Kidney (tissue), 14 donors: ENCODE data around the gene MTERF2. TPM values are rescaled to one million over a fixed set of nuclear protein-coding genes. Genes with fewer than 3 reads are reported as not detected.

Source experiments
- DNase-seq, 5 donors: peaks; one replicate each; pipeline ENCODE4 v3.0.0-alpha.2; 2013 to 2020
- FAIRE-seq: peaks from 2 replicates; lab custom pipeline; 2012; peaks lifted over from hg19 to GRCh38; lab: Jason Lieb, UNC
- H3K27ac ChIP-seq, 2 donors: one replicate each; pipeline ENCODE4 v1.7.0; 2013; ENCODE audit warnings: low read depth in 2 of 2, low read length in 2 of 2, inconsistent platforms in 1 of 2
- H3K27me3 ChIP-seq: one replicate; pipeline ENCODE4 v1.7.1; 2013; ENCODE audit warnings: low read length, inconsistent platforms; ENCODE audit not compliant: control insufficient read depth, insufficient read depth
- H3K36me3 ChIP-seq, 3 donors: one replicate each; pipeline versions ENCODE4 v1.7.0 to v1.7.1; 2013; ENCODE audit warnings: low read length in 3 of 3, control low read depth in 1 of 3, inconsistent platforms in 1 of 3; ENCODE audit not compliant: insufficient read depth in 3 of 3, control insufficient read depth in 2 of 3
- H3K4me1 ChIP-seq, 3 donors: one replicate each; pipeline versions ENCODE4 v1.7.0 to v1.7.1; 2013; ENCODE audit warnings: low read length in 3 of 3, inconsistent platforms in 1 of 3, low read depth in 1 of 3; ENCODE audit not compliant: control insufficient read depth in 2 of 3, insufficient read depth in 2 of 3
- H3K4me3 ChIP-seq, 3 donors: one replicate each; pipeline versions ENCODE4 v1.7.0 to v1.8.1; 2013; ENCODE audit warnings: low read length in 3 of 3, control low read depth in 1 of 3, inconsistent platforms in 1 of 3
- H3K9ac ChIP-seq, 3 donors: one replicate each; pipeline versions ENCODE4 v1.7.0 to v1.7.1; 2013; ENCODE audit warnings: low read length in 3 of 3, control low read depth in 1 of 3, inconsistent platforms in 1 of 3
- H3K9me3 ChIP-seq, 3 donors: one replicate each; pipeline versions ENCODE4 v1.7.0 to v1.7.1; 2013; ENCODE audit warnings: low read length in 3 of 3, control low read depth in 1 of 3, inconsistent platforms in 1 of 3; ENCODE audit not compliant: control insufficient read depth in 2 of 3, insufficient read depth in 1 of 3
- CTCF ChIP-seq: IDR thresholded peaks from 3 replicates; pipeline ENCODE4 v1.5.1; 2012; ENCODE audit warnings: mild to moderate bottlenecking, moderate library complexity, borderline replicate concordance; ENCODE audit not compliant: insufficient read depth; ENCODE audit errors: extremely low read depth
- intact Hi-C: fragments of 100-400 bp; cut with DNase I; formaldehyde crosslinking; loops from one replicate; pipeline ENCODE4 v1.11.1; 2022
- polyA plus RNA-seq: library from polyadenylated mRNA; stranded (reverse); fragments of 350-450 nt; fragmentation: Illumina TruSeq; extraction: RNeasy Lipid Tissue Mini Kit (QIAGEN cat#74804); gene quantifications from one replicate; pipeline ENCODE4 v1.2.3, GENCODE V29; 2014; ENCODE audit warnings: low read depth, low replicate concordance; ENCODE audit not compliant: insufficient read depth
- total RNA-seq: library from RNA; stranded (reverse); fragmentation: NEBNext Ultra II Directional; extraction: Animal tissue kit (Norgen Biotek cat#: 25700); gene quantifications from one replicate; pipeline ENCODE4 v1.2.1, GENCODE V29; 2021
- donor health status: control.
- donor health status: control.
- donor health status: control.
- donor health status: control.
- donor health status: control.
- donor health status: DM: yes; HTN: yes; CAD: no.
- donor health status: Normal renal cell carcinoma (clear cell type).

MTERF2 gene
- total and polyA plus RNA-seq, 2 donors from 2014 or later, result 15.0 to 26.2 TPM

GRCh38 chr12:106987846-106988245 lies 900 bp upstream of the MTERF2 start:
- Histone ChIP-seq H3K36me3 (peaks cover 0 to 2% (median 0%) of the 10 kb centered on the region in 3 donors), H3K9me3 (no peaks in the 10 kb centered on the region), H3K27me3 (no peaks in the 10 kb centered on the region), H3K4me3 (peak overlapping the region in 2 of 3 donors; percentile 43 to 94), H3K9ac (peak overlapping the region in 1 of 3 donors; percentile 7), H3K4me1 (peaks cover 0 to 16% (median 10%) of the 10 kb centered on the region in 3 donors), H3K27ac (peak overlapping the region in 1 of 2 donors; percentile 23)
- DNase-seq (no peak), FAIRE-seq (no peak)
- intact Hi-C loops, result no loop called here
- TF ChIP-seq CTCF, result no peak

- H3K4me3 ChIP-seq, result peak overlapping the region; percentile 84 to 94 (median 87)
- peak overlapping the region; percentile 77 to 86 (median 78) for H3K9ac ChIP-seq
- H3K27ac ChIP-seq, result peak overlapping the region; percentile 83
- H3K27me3 ChIP-seq, result no peaks in the 10 kb centered on the region
- no peak for FAIRE-seq
- peaks cover 0 to 2% (median 0%) of the 10 kb centered on the region in 3 donors for H3K36me3 ChIP-seq
- H3K9me3 ChIP-seq, result no peaks in the 10 kb centered on the region
- H3K4me1 ChIP-seq, result peaks cover 0 to 16% (median 10%) of the 10 kb centered on the region in 3 donors
- intact Hi-C loops, result no loop called here
- no peak for TF ChIP-seq CTCF
- DNase-seq, result no peak
Measured at GRCh38 chr12:106986135-106986534, 811 bp downstream of the MTERF2 start.

- Histone ChIP-seq H3K4me1 (peaks cover 0 to 16% (median 10%) of the 10 kb centered on the region in 3 donors), H3K4me3 (peak overlapping the region in 2 of 3 donors; percentile 84 to 94), H3K27ac (no peak overlapping the region), H3K9ac (peak overlapping the region in 1 of 3 donors; percentile 20), H3K9me3 (no peaks in the 10 kb centered on the region), H3K27me3 (no peaks in the 10 kb centered on the region), H3K36me3 (peaks cover 0 to 2% (median 0%) of the 10 kb centered on the region in 3 donors)
- no peak for DNase-seq
- intact Hi-C loops, result no loop called here
- FAIRE-seq, result no peak
- TF ChIP-seq CTCF, result no peak
Measured at GRCh38 chr12:106985479-106985878, 1.5 kb downstream of the MTERF2 start.
